Measurements from ENCODE around the gene SF3A2.

SF3A2 gene

DNA sequence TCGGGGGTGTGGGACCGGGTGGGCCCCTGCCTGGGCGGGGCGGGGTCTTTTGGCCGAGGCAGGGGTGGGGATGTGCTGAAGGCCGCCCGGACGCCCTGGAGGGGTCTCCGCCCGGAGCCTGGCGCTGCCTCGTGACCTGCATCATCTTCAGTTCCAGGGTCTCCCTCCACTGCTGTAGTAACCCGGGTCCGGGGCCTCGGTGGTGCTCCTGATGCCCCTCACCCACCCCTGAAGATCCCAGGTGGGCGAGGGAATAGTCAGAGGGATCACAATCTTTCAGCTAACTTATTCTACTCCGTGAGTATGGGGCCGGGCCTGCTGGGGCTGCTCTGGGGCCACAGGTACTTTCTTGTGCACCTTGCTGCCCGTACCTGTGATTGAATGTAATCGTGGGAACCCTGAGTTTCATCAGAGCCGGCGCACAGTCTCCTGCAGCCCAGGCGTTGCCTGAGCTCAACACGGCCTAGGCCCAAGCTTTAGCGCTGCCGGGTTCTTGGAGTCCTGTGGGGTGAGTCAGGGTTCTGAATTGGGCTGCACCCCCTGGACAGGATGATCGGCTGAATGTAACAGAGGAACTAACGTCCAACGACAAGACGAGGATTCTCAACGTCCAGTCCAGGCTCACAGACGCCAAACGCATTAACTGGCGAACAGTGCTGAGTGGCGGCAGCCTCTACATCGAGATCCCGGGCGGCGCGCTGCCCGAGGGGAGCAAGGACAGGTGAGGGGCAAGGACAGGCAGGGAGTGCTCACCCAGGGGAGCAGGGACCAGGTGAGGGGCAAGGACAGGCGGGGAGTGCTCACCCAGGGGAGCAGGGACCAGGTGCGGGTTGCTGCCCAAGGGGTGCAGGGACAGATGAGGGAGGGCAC, 34.8 kb downstream of the SF3A2 start:
- TF ChIP-seq ZFX (IDR thresholded peaks at IDR 0.05) = peak; percentile 1; the same call in 1 of the 2 replicates
- TF ChIP-seq, protein P1, sequence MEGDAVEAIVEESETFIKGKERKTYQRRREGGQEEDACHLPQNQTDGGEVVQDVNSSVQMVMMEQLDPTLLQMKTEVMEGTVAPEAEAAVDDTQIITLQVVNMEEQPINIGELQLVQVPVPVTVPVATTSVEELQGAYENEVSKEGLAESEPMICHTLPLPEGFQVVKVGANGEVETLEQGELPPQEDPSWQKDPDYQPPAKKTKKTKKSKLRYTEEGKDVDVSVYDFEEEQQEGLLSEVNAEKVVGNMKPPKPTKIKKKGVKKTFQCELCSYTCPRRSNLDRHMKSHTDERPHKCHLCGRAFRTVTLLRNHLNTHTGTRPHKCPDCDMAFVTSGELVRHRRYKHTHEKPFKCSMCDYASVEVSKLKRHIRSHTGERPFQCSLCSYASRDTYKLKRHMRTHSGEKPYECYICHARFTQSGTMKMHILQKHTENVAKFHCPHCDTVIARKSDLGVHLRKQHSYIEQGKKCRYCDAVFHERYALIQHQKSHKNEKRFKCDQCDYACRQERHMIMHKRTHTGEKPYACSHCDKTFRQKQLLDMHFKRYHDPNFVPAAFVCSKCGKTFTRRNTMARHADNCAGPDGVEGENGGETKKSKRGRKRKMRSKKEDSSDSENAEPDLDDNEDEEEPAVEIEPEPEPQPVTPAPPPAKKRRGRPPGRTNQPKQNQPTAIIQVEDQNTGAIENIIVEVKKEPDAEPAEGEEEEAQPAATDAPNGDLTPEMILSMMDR (conservative IDR thresholded peaks at IDR 0.05) = no peak
- H3K27ac ChIP-seq = peak overlapping the region; percentile 96

DNA sequence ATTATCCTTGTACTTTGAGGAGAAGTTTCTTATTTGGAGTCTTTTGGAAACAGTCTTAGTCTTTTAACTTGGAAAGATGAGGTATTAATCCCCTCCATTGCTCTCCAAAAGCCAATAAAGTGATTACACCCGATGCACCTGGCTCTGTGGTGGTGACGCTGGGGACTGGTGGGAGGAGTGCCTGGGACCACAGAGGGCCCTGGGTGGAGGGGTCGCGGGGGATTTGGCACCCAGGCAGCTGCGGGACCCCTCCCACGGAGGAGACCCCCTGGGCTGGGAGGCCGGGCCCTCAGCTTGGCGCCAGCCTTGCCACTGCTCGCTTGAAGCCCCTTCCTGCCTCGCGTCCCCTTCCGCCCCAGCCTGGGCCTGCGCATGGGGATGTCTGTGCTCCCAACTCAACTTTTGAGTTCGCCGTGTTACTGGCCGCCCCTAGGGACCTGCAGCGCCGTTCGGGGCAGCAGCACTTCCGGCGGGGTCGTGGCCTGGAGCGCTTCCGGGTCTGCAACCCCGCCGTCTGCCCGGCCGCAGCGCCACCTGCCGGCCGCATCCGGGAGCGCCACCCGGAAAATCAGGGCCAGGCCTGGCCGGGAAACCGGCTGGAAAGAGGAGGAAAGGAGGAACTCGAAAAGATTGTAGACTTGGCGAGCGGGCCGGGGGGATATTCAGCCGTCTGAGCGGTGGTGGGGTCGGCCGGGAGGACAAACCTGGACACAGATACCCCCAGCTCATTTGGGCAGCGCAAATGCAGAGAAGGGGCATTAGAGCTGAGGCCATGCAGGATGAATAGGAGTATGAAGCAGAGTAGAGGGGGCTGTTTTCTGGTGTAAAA, 36.9 kb downstream of the SF3A2 start:
- H3K27ac ChIP-seq = peak overlapping the region; percentile 52

DNA sequence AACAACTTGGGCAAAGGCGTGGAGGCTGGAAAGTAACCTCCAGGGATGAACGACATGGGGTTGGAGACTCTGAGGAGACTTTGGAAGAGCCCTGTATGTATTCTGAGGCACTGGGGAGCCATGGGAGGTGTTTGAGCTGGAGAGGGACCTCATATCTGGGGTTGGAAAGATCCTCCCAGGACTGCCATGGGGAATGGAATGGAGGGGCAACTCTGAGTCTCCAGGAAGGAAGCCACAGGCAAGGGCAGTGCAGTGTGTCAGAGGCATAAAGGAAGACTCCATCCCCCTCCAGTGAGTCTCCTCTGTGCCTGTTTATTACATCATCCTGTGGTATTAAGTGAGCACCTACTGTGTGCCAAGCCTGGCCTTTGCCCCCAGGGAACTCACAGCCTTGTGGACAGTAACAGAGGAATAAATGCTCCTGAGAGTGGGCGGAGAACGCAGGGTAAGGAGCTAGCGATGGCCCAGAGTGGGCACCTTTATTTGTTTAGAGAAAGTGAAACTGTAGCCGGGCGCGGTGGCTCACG, 37.6 kb downstream of the SF3A2 start:
- peak overlapping the region; percentile 52 for H3K27ac ChIP-seq
- TF ChIP-seq ZFX (IDR thresholded peaks at IDR 0.05) = no peak
- TF ChIP-seq, protein P1 (conservative IDR thresholded peaks at IDR 0.05) = no peak

More for the DNA sequence above, 36.9 kb downstream of the SF3A2 start:
- TF ChIP-seq ZFX (IDR thresholded peaks at IDR 0.05) = peak; percentile 29; the same call in 1 of the 2 replicates
- TF ChIP-seq, protein P1 (conservative IDR thresholded peaks at IDR 0.05) = peak; percentile 99

DNA sequence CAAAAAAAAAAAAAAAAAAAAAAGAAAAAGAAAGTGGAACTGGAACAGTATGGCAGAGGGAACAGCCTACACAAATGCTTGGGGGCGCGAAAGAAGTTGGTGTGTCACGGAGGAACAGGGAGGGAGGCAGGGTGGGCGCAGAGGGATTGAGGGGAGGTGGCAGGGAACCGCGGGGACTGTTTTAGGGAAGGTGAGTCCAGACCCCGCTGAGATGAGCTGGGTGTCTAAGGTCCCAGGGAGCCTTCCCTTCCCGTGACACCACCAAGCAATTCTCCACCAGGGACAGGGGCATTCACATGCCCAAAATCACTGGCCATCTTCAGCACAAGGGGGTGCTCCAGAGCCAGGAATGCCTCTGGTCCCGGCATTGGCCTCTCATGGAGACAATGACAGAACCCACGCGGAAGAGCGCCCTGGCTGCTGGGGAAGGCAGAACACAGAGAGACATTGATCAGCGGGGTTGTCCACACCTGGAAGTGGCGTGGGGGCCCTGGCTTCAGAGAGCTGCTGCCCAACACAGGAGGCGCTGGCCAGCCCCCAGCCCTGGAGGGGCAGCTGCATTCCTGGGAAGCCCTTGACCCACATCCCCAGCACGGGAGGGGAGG, 38.4 kb downstream of the SF3A2 start:
- no peak for TF ChIP-seq ZFX (IDR thresholded peaks at IDR 0.05)
- TF ChIP-seq, protein P1 (conservative IDR thresholded peaks at IDR 0.05) = no peak; the same call in 1 of the 2 replicates
- H3K27ac ChIP-seq = no peak overlapping the region

DNA sequence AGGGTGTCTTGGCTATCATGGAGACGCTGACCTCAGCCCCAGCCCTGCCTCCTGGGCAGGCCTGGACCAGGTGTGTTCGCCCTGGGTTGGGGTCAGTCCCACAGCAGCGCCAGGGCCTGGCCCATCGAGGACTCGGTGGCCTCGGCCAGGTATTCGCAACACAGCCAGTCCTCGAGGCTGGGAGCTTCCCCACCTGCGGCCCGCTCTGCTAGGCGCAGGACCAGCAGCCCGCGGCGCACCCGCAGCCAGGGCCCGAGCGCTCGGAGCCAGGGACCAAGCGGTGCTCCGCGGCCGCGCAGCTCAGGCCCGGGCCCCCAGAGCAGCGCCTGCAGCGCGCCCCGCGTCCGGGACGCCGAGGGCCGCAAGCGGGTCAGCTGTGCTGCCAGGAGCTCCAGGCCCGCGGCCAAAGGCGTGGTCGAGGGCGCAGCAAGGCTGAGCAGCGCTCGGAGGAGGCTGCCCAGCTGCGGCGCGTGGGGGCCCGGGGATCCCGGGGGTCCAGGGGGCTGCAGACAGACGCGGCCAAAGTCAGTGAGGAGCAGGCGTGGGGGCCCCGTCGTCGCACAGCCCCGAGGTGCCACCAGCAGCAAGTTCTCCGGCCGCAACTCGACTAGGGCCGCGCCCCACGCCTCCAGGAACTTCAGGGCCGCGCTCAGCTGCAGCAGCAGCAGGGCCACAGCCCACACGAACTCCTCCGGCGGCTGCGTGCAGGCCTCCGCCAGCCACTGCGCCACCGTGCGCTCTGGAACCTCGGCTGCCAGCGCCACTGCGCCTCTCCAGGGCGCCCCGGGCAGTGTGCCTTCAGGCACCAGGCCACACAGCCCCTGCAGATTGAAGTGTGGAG, 39.2 kb downstream of the SF3A2 start:
- no peak overlapping the region for H3K27ac ChIP-seq
- TF ChIP-seq, protein P1 (conservative IDR thresholded peaks at IDR 0.05) = no peak
- no peak for TF ChIP-seq ZFX (IDR thresholded peaks at IDR 0.05)

DNA sequence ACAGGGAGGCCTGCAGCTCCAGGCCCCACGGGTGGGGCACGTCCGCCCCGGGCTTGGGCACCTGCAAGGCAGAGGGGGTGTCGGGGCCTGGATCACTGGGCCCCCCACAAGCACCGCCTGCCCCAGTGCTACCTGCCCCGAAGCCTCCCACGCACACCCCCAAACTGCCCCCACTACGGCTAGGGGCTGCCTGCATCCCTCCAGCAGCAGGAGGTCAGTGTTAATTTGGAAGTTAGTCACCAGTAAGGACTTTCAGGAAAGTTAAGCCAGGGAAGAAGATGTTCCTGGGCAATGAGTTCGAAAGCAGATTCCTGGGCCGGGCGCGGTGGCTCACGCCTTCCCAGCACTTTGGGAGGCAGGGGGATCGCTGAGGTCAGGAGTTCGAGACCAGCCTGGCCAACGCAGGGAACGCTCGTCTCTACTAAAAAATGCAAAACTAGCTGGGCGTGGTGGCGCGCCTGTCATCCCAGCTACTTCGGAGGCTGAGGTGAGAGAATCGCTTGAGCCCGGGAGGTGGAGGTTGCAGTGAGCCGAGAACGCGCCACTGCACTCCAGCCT, 39.9 kb downstream of the SF3A2 start:
- no peak overlapping the region for H3K27ac ChIP-seq
- TF ChIP-seq, protein P1 (conservative IDR thresholded peaks at IDR 0.05) = no peak
- no peak for TF ChIP-seq ZFX (IDR thresholded peaks at IDR 0.05)

Measured in C4-2B (cell line).